HepG2 (cell line): ENCODE measurements around the gene TXNL4A. TPM values are rescaled to one million over a fixed set of nuclear protein-coding genes. Genes with fewer than 3 reads are reported as not detected.

ENCODE experiments used
- CHD2 ChIP-seq: IDR thresholded peaks from 2 replicates; pipeline ENCODE4 v1.6.1; 2011; ENCODE audit warnings: low read depth, low read length, improper control_type of control experiment
- FOSL1 ChIP-seq: sonication (generic); formaldehyde crosslinking; IDR thresholded peaks from 2 replicates; pipeline ENCODE4 v1.9.0; 2021; ENCODE audit warnings: missing genetic modification reagents, borderline replicate concordance
- HOXD1 ChIP-seq: sonication (generic); formaldehyde crosslinking; IDR thresholded peaks from 2 replicates; pipeline ENCODE4 v1.5.0; 2020; ENCODE audit warnings: missing genetic modification reagents
- PAF1 ChIP-seq: IDR thresholded peaks from 2 replicates; pipeline ENCODE4 v1.6.1; 2016; ENCODE audit warnings: missing genetic modification reagents, missing compliant biosample characterization
- SMAD3 ChIP-seq: sonication (generic); formaldehyde crosslinking; IDR thresholded peaks from 2 replicates; pipeline ENCODE4 v1.4.0; 2020; ENCODE audit warnings: missing genetic modification reagents
- SOX6 ChIP-seq, 2 experiments: fragments of 450-650 bp in 1 of 2; sonication (generic) in 1 of 2; formaldehyde crosslinking in 1 of 2; IDR thresholded peaks; 2 replicates each; pipeline versions ENCODE4 v1.4.0 to v1.6.1; 2017 to 2020; ENCODE audit warnings: antibody characterized with exemption in 1 of 2, mild to moderate bottlenecking in 1 of 2, missing genetic modification reagents in 1 of 2
- ZMYM3 ChIP-seq: sonication (generic); formaldehyde crosslinking; IDR thresholded peaks from 2 replicates; pipeline ENCODE4 v1.5.1; 2020; ENCODE audit warnings: mild to moderate bottlenecking, missing genetic modification reagents
- ZNF33A ChIP-seq: sonication (generic); formaldehyde crosslinking; IDR thresholded peaks from 2 replicates; pipeline ENCODE4 v1.5.1; 2020; ENCODE audit warnings: missing genetic modification reagents, mild to moderate bottlenecking, moderate library complexity, borderline replicate concordance
- ZNF468 ChIP-seq: sonication (generic); formaldehyde crosslinking; IDR thresholded peaks from 2 replicates; pipeline ENCODE4 v1.8.0; 2022; ENCODE audit warnings: mild to moderate bottlenecking, moderate library complexity, missing genetic modification reagents
- ZSCAN9 ChIP-seq: IDR thresholded peaks from 2 replicates; pipeline ENCODE4 v1.6.1; 2016; ENCODE audit warnings: borderline replicate concordance
- polyA plus RNA-seq, 8 experiments: library from polyadenylated mRNA; depleted of rRNA in 3 of 8; stranded (reverse) in 7 of 8; unstranded in 1 of 8; fragments of >200 nt; fragmentation: Illumina TruSeq in 4 of 8; extraction: Trizol in 4 of 8; gene quantifications; 2 replicates each; pipeline versions ENCODE4 v1.2.1 to v1.2.3, GENCODE V29; 2011 to 2016; ENCODE audit warnings: low read depth in 4 of 8, missing spikeins in 1 of 8, mixed read lengths in 1 of 8; ENCODE audit not compliant: insufficient read depth in 1 of 8
- total RNA-seq, 5 experiments: library from RNA; depleted of rRNA; stranded (reverse); fragments of >200 nt; fragmentation: Illumina TruSeq; extraction: Trizol; gene quantifications; 2 replicates each; pipeline ENCODE4 v1.2.3, GENCODE V29; 2016; ENCODE audit warnings: low read depth in 1 of 5
- TF ChIP-seq, protein P1 (sequence below): sonication (generic); formaldehyde crosslinking; IDR thresholded peaks from 2 replicates; pipeline ENCODE4 v1.5.0; 2020; ENCODE audit warnings: mild to moderate bottlenecking, missing genetic modification reagents, borderline replicate concordance
- TF ChIP-seq, protein P2 (sequence below): sonication (generic); formaldehyde crosslinking; IDR thresholded peaks from 2 replicates; pipeline ENCODE4 v1.4.0; 2020; ENCODE audit warnings: mild to moderate bottlenecking, missing genetic modification reagents
- TF ChIP-seq, protein P3 (sequence below), 2 experiments: sonication (generic) in 1 of 2; formaldehyde crosslinking in 1 of 2; IDR thresholded peaks; 2 replicates each; pipeline versions ENCODE4 v1.4.0 to v1.6.1; 2018 to 2020; ENCODE audit warnings: missing genetic modification reagents in 2 of 2, borderline replicate concordance in 1 of 2, low read depth in 1 of 2, mild to moderate bottlenecking in 1 of 2, missing biosample characterization in 1 of 2
- TF ChIP-seq, protein P4 (sequence below): sonication (generic); formaldehyde crosslinking; IDR thresholded peaks from 2 replicates; pipeline ENCODE4 v1.4.0; 2020; ENCODE audit warnings: missing genetic modification reagents
- TF ChIP-seq, protein P5 (sequence below): sonication (generic); formaldehyde crosslinking; conservative IDR thresholded peaks from 2 replicates; pipeline ENCODE4 v1.4.0; 2020; ENCODE audit warnings: missing genetic modification reagents

Gene TXNL4A
- total and polyA plus RNA-seq, 2 of the 13 experiments (the other 11 are each of a cell fraction or from before 2014, with no cell fraction given), result 172 to 202 TPM

DNA sequence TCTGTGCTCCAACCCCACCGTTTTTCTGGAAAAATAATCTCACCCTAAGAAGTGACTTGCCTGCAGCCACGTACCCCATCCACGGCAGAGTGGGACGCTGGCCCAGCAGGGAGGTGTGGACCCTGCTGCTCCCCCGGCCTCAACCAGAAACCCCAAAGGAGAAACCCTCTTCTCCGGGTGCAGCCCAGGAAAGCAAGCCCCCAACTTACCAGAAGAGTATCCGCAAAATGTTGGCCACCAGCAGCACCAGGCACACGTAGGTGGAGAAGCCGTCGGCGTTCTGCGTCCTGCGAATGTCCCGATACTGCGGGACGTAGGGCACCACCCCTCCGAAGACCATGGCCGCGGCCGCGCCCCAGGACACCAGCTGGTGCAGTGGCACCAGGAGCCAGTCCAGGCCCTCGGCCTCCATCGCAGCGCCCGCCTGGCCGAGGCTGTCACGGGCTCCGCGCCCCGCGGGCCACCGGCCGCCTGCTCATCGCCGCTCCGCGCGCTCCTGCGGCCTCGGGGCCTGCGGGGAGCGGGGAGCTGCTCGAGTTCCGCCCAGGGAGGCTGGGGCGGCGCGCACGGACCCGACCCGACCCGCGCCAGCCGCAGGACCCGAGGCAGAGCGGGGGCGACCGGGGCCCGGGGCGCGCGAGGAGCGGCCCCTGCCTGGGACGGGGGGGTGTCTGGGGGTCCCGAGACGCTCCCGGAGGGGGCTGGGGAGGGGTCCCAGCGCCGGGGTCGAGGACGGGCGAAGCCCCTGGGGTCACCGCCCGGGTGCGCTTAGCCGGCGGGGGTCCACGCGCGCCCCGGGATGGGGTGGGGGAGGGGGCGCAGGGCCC lies 37.6 kb downstream of the TXNL4A start (continued):
- TF ChIP-seq, protein P1, sequence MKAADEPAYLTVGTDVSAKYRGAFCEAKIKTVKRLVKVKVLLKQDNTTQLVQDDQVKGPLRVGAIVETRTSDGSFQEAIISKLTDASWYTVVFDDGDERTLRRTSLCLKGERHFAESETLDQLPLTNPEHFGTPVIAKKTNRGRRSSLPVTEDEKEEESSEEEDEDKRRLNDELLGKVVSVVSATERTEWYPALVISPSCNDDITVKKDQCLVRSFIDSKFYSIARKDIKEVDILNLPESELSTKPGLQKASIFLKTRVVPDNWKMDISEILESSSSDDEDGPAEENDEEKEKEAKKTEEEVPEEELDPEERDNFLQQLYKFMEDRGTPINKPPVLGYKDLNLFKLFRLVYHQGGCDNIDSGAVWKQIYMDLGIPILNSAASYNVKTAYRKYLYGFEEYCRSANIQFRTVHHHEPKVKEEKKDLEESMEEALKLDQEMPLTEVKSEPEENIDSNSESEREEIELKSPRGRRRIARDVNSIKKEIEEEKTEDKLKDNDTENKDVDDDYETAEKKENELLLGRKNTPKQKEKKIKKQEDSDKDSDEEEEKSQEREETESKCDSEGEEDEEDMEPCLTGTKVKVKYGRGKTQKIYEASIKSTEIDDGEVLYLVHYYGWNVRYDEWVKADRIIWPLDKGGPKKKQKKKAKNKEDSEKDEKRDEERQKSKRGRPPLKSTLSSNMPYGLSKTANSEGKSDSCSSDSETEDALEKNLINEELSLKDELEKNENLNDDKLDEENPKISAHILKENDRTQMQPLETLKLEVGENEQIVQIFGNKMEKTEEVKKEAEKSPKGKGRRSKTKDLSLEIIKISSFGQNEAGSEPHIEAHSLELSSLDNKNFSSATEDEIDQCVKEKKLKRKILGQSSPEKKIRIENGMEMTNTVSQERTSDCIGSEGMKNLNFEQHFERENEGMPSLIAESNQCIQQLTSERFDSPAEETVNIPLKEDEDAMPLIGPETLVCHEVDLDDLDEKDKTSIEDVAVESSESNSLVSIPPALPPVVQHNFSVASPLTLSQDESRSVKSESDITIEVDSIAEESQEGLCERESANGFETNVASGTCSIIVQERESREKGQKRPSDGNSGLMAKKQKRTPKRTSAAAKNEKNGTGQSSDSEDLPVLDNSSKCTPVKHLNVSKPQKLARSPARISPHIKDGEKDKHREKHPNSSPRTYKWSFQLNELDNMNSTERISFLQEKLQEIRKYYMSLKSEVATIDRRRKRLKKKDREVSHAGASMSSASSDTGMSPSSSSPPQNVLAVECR, result peak; percentile 44
- no peak for TF ChIP-seq ZSCAN9 (CRISPR knock-in tag)
- no peak for TF ChIP-seq FOSL1 (CRISPR knock-in tag)
- TF ChIP-seq ZMYM3, result no peak
- TF ChIP-seq ZNF33A (CRISPR knock-in tag), result no peak
- TF ChIP-seq SMAD3 (CRISPR knock-in tag), result no peak
- no peak for TF ChIP-seq CHD2
- TF ChIP-seq, protein P2, sequence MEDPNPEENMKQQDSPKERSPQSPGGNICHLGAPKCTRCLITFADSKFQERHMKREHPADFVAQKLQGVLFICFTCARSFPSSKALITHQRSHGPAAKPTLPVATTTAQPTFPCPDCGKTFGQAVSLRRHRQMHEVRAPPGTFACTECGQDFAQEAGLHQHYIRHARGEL (CRISPR knock-in tag), result no peak
- no peak for TF ChIP-seq HOXD1 (CRISPR knock-in tag)
- TF ChIP-seq PAF1 (CRISPR knock-in tag), result no peak
- TF ChIP-seq, protein P3, sequence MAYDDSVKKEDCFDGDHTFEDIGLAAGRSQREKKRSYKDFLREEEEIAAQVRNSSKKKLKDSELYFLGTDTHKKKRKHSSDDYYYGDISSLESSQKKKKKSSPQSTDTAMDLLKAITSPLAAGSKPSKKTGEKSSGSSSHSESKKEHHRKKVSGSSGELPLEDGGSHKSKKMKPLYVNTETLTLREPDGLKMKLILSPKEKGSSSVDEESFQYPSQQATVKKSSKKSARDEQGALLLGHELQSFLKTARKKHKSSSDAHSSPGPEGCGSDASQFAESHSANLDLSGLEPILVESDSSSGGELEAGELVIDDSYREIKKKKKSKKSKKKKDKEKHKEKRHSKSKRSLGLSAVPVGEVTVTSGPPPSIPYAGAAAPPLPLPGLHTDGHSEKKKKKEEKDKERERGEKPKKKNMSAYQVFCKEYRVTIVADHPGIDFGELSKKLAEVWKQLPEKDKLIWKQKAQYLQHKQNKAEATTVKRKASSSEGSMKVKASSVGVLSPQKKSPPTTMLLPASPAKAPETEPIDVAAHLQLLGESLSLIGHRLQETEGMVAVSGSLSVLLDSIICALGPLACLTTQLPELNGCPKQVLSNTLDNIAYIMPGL (CRISPR knock-in tag; IDR thresholded peaks at IDR 0.05; ENCODE audit: borderline replicate concordance in 1 of 2, low read depth in 1 of 2), result 0 out of 4 replicates have a peak, but pooled peaks of 1 of the 2 experiments have one; percentile 18
- no peak for TF ChIP-seq SOX6 (IDR thresholded peaks at IDR 0.05)
- TF ChIP-seq SOX6 (CRISPR knock-in tag; IDR thresholded peaks at IDR 0.05), result no peak
- TF ChIP-seq, protein P4, sequence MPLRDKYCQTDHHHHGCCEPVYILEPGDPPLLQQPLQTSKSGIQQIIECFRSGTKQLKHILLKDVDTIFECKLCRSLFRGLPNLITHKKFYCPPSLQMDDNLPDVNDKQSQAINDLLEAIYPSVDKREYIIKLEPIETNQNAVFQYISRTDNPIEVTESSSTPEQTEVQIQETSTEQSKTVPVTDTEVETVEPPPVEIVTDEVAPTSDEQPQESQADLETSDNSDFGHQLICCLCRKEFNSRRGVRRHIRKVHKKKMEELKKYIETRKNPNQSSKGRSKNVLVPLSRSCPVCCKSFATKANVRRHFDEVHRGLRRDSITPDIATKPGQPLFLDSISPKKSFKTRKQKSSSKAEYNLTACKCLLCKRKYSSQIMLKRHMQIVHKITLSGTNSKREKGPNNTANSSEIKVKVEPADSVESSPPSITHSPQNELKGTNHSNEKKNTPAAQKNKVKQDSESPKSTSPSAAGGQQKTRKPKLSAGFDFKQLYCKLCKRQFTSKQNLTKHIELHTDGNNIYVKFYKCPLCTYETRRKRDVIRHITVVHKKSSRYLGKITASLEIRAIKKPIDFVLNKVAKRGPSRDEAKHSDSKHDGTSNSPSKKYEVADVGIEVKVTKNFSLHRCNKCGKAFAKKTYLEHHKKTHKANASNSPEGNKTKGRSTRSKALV, result no peak
- TF ChIP-seq, protein P5, sequence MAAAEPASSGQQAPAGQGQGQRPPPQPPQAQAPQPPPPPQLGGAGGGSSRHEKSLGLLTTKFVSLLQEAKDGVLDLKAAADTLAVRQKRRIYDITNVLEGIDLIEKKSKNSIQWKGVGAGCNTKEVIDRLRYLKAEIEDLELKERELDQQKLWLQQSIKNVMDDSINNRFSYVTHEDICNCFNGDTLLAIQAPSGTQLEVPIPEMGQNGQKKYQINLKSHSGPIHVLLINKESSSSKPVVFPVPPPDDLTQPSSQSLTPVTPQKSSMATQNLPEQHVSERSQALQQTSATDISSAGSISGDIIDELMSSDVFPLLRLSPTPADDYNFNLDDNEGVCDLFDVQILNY (CRISPR knock-in tag), result no peak
- no peak for TF ChIP-seq ZNF468
